Lung (tissue), 12 donors: ENCODE data around the gene MARCHF3. TPM values are rescaled to one million over a fixed set of nuclear protein-coding genes. Genes with fewer than 3 reads are reported as not detected.

Experiments
- ATAC-seq: fragments of 200-7000 bp; cut with Tn5 transposase; one replicate; pipeline ENCODE4 v1.9.1; 2020; ENCODE audit warnings: moderate number of reproducible peaks; ENCODE audit not compliant: insufficient read depth, low FRiP score
- DNase-seq, 3 donors: peaks; one replicate each; pipeline ENCODE4 v3.0.0-alpha.2; 2013 to 2017
- H3K27ac ChIP-seq, 2 donors: one replicate each; pipeline ENCODE4 v1.5.1; 2013; ENCODE audit warnings: mild to moderate bottlenecking in 2 of 2, moderate library complexity in 2 of 2, control low read depth in 1 of 2, inconsistent platforms in 1 of 2, low read depth in 1 of 2, low read length in 1 of 2
- H3K27me3 ChIP-seq, 3 donors: one replicate each; pipeline ENCODE4 v1.5.1; 2013; ENCODE audit warnings: low read length in 2 of 3; ENCODE audit not compliant: control insufficient read depth in 3 of 3, insufficient read depth in 3 of 3
- H3K36me3 ChIP-seq, 4 donors: one replicate each; pipeline ENCODE4 v1.5.1; 2013; ENCODE audit warnings: low read length in 4 of 4, mild to moderate bottlenecking in 1 of 4, moderate library complexity in 1 of 4; ENCODE audit not compliant: control insufficient read depth in 4 of 4, insufficient read depth in 4 of 4
- H3K4me1 ChIP-seq, 5 donors: one replicate each; pipeline ENCODE4 v1.5.1; 2013; ENCODE audit warnings: low read length in 5 of 5, mild to moderate bottlenecking in 2 of 5, moderate library complexity in 1 of 5; ENCODE audit not compliant: control insufficient read depth in 5 of 5, insufficient read depth in 5 of 5
- H3K4me3 ChIP-seq: one replicate; pipeline ENCODE4 v1.5.1; 2013; ENCODE audit warnings: mild to moderate bottlenecking, control low read depth, moderate library complexity
- H3K9ac ChIP-seq, 2 donors: one replicate each; pipeline ENCODE4 v1.5.1; 2013; ENCODE audit warnings: low read length in 2 of 2, control low read depth in 1 of 2; ENCODE audit not compliant: insufficient read depth in 1 of 2
- H3K9me3 ChIP-seq, 4 donors: one replicate each; pipeline ENCODE4 v1.5.1; 2013; ENCODE audit warnings: low read length in 3 of 4, mild to moderate bottlenecking in 1 of 4, moderate library complexity in 1 of 4; ENCODE audit not compliant: control insufficient read depth in 4 of 4, insufficient read depth in 3 of 4
- CTCF ChIP-seq: IDR thresholded peaks from 2 replicates; pipeline ENCODE4 v1.5.1; 2012; ENCODE audit warnings: mild to moderate bottlenecking; ENCODE audit errors: control extremely low read depth, extremely low read depth
- WGBS, 2 donors: extraction: QIAGEN DNeasy Blood & Tissue Kit; methylation state at CpG; one replicate each; pipeline ENCODE4 v1.1.7; 2013; 5-methylcytosine and 5-hydroxymethylcytosine counted together
- polyA plus RNA-seq, 2 donors: library from polyadenylated mRNA; stranded (reverse); fragments of 200-250 nt; gene quantifications; one replicate each; pipeline ENCODE4 v1.2.1, GENCODE V29; 2013
- total RNA-seq, 2 donors: library from RNA; depleted of rRNA in 1 of 2; stranded (reverse); fragments of >200 nt in 1 of 2; gene quantifications; one replicate each; pipeline ENCODE4 v1.2.1, GENCODE V29; 2014 to 2021
- donor health status: control.
- donor health status: control.
- donor health status: Bipolar disorder and iron deficiency.
- donor health status: healthy.
- donor health status: DM: yes; HTN: yes; CAD: no.

MARCHF3 gene
- total and polyA plus RNA-seq, 4 donors: 3.7 to 17.0 (median 13.1) TPM

GRCh38 chr5:126830061-126830460, 200.3 kb downstream of the MARCHF3 start:
- H3K27ac ChIP-seq: no peak overlapping the region
- no peak for ATAC-seq
- H3K36me3 ChIP-seq: peaks cover 3 to 39% (median 26%) of the 10 kb centered on the region in 4 donors
- H3K9ac ChIP-seq: no peak overlapping the region
- H3K4me1 ChIP-seq: no peaks in the 10 kb centered on the region
- no peaks in the 10 kb centered on the region for H3K9me3 ChIP-seq
- no peak for TF ChIP-seq CTCF
- DNase-seq: no peak
- no peak overlapping the region for H3K4me3 ChIP-seq
- WGBS, 2 donors: 91 to 96% methylated on average over 5 of the region's 5 CpGs
- H3K27me3 ChIP-seq: no peaks in the 10 kb centered on the region

GRCh38 chr5:126829098-126829497, 201.3 kb downstream of the MARCHF3 start:
- 93 to 97% methylated on average over 5 of the region's 5 CpGs for WGBS, 2 donors
- Histone ChIP-seq H3K9me3 (no peaks in the 10 kb centered on the region), H3K36me3 (peaks cover 3 to 37% (median 25%) of the 10 kb centered on the region in 4 donors), H3K27ac (no peak overlapping the region), H3K4me1 (no peaks in the 10 kb centered on the region), H3K4me3 (no peak overlapping the region), H3K27me3 (no peaks in the 10 kb centered on the region), H3K9ac (no peak overlapping the region)
- ATAC-seq (no peak), DNase-seq (no peak)
- no peak for TF ChIP-seq CTCF

- peaks cover 3 to 36% (median 21%) of the 10 kb centered on the region in 4 donors for H3K36me3 ChIP-seq
- DNase-seq (no peak), ATAC-seq (no peak)
- H3K4me1 ChIP-seq: no peaks in the 10 kb centered on the region
- H3K9me3 ChIP-seq: no peaks in the 10 kb centered on the region
- WGBS, 2 donors: 67 to 82% methylated on average over 3 of the region's 3 CpGs
- H3K4me3 ChIP-seq: no peak overlapping the region
- H3K27me3 ChIP-seq: no peaks in the 10 kb centered on the region
- TF ChIP-seq CTCF: no peak
- H3K27ac ChIP-seq: no peak overlapping the region
- no peak overlapping the region for H3K9ac ChIP-seq
These were observed 203.6 kb downstream of the MARCHF3 start for GRCh38 chr5:126826619-126827215.

GRCh38 chr5:126819253-126819652, 211.1 kb downstream of the MARCHF3 start:
- Histone ChIP-seq H3K4me1 (peaks cover 0 to 1% (median 0%) of the 10 kb centered on the region in 5 donors), H3K4me3 (no peak overlapping the region), H3K9ac (no peak overlapping the region), H3K36me3 (peaks cover 0 to 19% (median 4%) of the 10 kb centered on the region in 4 donors), H3K27me3 (no peaks in the 10 kb centered on the region), H3K27ac (no peak overlapping the region), H3K9me3 (no peaks in the 10 kb centered on the region)
- no peak for ATAC-seq
- TF ChIP-seq CTCF: no peak
- DNase-seq: no peak
- 96 to 98% methylated on average over 5 of the region's 5 CpGs for WGBS, 2 donors
